Calu3 (cell line): ENCODE measurements around the gene CHST9. TPM values are rescaled to one million over a fixed set of nuclear protein-coding genes. Genes with fewer than 3 reads are reported as not detected.

Source experiments
- BruUV-seq: library from RNA; stranded (reverse); fragments of 400-500 nt; replicated peaks from 2 replicates; lab custom pipeline; 2021; lab: Mats Ljungman, UMichigan
- CTCF ChIA-PET: fragments of 300-600 bp; sonication (Branson Sonifier 250); formaldehyde crosslinking; loops from one replicate; lab custom pipeline; 2022; ENCODE audit warnings: antibody characterized with exemption; lab: Charles Lee
- DNase-seq: peaks from one replicate; pipeline ENCODE4 v3.0.0; 2022
- H3K27ac Mint-ChIP-seq: one replicate; pipeline ENCODE4 v1.8.0; 2022; ENCODE audit warnings: mixed read lengths; ENCODE audit not compliant: unreplicated experiment
- H3K27me3 Mint-ChIP-seq: one replicate; pipeline ENCODE4 v1.8.0; 2022; ENCODE audit warnings: mixed read lengths; ENCODE audit not compliant: unreplicated experiment
- H3K36me3 Mint-ChIP-seq: one replicate; pipeline ENCODE4 v1.8.0; 2022; ENCODE audit warnings: mild to moderate bottlenecking, moderate library complexity, mixed read lengths; ENCODE audit not compliant: insufficient read depth, unreplicated experiment
- H3K4me1 Mint-ChIP-seq: one replicate; pipeline ENCODE4 v1.8.0; 2022; ENCODE audit warnings: mild to moderate bottlenecking, low read depth, mixed read lengths; ENCODE audit not compliant: unreplicated experiment
- H3K4me3 Mint-ChIP-seq: one replicate; pipeline ENCODE4 v1.8.0; 2022; ENCODE audit warnings: mild to moderate bottlenecking, low read depth, moderate library complexity, mixed read lengths; ENCODE audit not compliant: unreplicated experiment
- H3K9me3 Mint-ChIP-seq: one replicate; pipeline ENCODE4 v1.8.0; 2022; ENCODE audit warnings: low read depth, mixed read lengths; ENCODE audit not compliant: unreplicated experiment
- intact Hi-C: fragments of 100-400 bp; cut with micrococcal nuclease; formaldehyde crosslinking; loops from one replicate; pipeline ENCODE4 v1.10.0; 2022; ENCODE audit not compliant: unreplicated experiment
- total RNA-seq: library from RNA; stranded (reverse); gene quantifications from 2 replicates; pipeline ENCODE4 v1.2.3, GENCODE V29; 2022
- TF ChIP-seq, protein P1 (sequence below): fragments of 200-600 bp; IDR thresholded peaks from one replicate; pipeline ENCODE4 v1.8.0; 2022; ENCODE audit warnings: antibody characterized with exemption; ENCODE audit not compliant: unreplicated experiment

CHST9 gene
- total RNA-seq, 1 experiment from 2014 or later: 56.9 TPM

- no TSS peak for BruUV-seq
- Mint-ChIP-seq H3K36me3 (peaks cover 5% of the 10 kb centered on the region), H3K27ac (no peak overlapping the region), H3K9me3 (peaks cover 3% of the 10 kb centered on the region), H3K4me3 (no peak overlapping the region), H3K27me3 (no peaks in the 10 kb centered on the region), H3K4me1 (no peaks in the 10 kb centered on the region)
- DNase-seq: no peak
- intact Hi-C loops: no loop called here
- TF ChIP-seq, protein P1, sequence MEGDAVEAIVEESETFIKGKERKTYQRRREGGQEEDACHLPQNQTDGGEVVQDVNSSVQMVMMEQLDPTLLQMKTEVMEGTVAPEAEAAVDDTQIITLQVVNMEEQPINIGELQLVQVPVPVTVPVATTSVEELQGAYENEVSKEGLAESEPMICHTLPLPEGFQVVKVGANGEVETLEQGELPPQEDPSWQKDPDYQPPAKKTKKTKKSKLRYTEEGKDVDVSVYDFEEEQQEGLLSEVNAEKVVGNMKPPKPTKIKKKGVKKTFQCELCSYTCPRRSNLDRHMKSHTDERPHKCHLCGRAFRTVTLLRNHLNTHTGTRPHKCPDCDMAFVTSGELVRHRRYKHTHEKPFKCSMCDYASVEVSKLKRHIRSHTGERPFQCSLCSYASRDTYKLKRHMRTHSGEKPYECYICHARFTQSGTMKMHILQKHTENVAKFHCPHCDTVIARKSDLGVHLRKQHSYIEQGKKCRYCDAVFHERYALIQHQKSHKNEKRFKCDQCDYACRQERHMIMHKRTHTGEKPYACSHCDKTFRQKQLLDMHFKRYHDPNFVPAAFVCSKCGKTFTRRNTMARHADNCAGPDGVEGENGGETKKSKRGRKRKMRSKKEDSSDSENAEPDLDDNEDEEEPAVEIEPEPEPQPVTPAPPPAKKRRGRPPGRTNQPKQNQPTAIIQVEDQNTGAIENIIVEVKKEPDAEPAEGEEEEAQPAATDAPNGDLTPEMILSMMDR: no peak
- CTCF ChIA-PET: no interaction called here
These were observed 228.2 kb downstream of the CHST9 start for GRCh38 chr18:26956863-26957262.

- no peaks in the 10 kb centered on the region for H3K27me3 Mint-ChIP-seq
- BruUV-seq: no TSS peak
- CTCF ChIA-PET: no interaction called here
- intact Hi-C loops: loop anchor here (10.0 kb wide), 1 partner anchor 324 kb away; no protein-coding TSS in a partner anchor
- H3K27ac Mint-ChIP-seq: no peak overlapping the region
- no peaks in the 10 kb centered on the region for H3K4me1 Mint-ChIP-seq
- no peak overlapping the region for H3K4me3 Mint-ChIP-seq
- TF ChIP-seq, protein P1: no peak
- H3K36me3 Mint-ChIP-seq: peaks cover 10% of the 10 kb centered on the region
- no peak for DNase-seq
- no peaks in the 10 kb centered on the region for H3K9me3 Mint-ChIP-seq
These were observed 236.4 kb downstream of the CHST9 start for GRCh38 chr18:26948703-26949102.

DNA sequence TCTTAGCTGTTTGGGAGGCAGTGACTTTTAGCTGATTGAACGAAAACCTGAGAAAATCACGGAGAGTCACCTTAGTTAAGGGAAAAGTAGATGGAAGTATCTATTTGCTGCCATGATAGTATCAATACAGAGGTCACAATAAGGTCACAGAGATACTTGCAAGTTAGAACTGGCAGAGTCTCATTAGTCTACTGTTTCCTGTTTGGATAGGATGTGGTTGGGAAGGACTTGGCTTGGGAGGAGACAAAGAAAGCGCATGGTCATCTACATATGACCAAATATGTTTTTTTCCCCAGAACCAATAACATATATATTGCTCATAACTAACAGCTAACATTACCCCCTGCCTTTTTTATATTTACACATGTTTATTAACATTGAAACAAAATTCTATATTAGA, 241.2 kb downstream of the CHST9 start:
- H3K4me3 Mint-ChIP-seq: no peak overlapping the region
- intact Hi-C loops: loop anchor here (10.0 kb wide), 1 partner anchor 319 kb away; no protein-coding TSS in a partner anchor
- no peaks in the 10 kb centered on the region for H3K4me1 Mint-ChIP-seq
- peaks cover 5% of the 10 kb centered on the region for H3K36me3 Mint-ChIP-seq
- no peaks in the 10 kb centered on the region for H3K27me3 Mint-ChIP-seq
- no TSS peak for BruUV-seq
- CTCF ChIA-PET: no interaction called here
- no peak overlapping the region for H3K27ac Mint-ChIP-seq
- no peaks in the 10 kb centered on the region for H3K9me3 Mint-ChIP-seq
- TF ChIP-seq, protein P1: no peak
- DNase-seq: no peak

DNA sequence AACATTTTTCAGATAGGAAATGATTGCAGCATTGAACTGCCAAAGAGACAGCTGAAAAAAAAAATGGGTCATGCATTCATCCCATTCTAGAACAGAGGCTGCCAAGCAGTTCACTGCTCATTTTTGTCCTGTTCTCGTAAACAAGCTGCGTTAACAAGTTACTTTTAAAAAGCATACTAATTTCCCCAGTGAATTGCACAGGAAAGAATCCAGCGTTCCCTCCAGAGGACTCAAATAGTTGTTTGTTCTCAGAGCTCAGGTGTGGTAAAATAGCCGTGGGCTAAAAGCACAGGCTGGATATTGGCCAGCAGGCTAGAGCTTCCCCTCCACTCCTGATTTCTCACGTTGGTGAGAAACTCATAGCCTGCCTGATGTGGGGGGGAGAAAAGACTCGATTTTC, 243.5 kb downstream of the CHST9 start:
- Mint-ChIP-seq H3K9me3 (no peaks in the 10 kb centered on the region), H3K27me3 (no peaks in the 10 kb centered on the region), H3K4me1 (no peaks in the 10 kb centered on the region), H3K36me3 (peaks cover 5% of the 10 kb centered on the region), H3K27ac (no peak overlapping the region), H3K4me3 (no peak overlapping the region)
- TF ChIP-seq, protein P1: no peak
- no peak for DNase-seq
- intact Hi-C loops: loop anchor here (10.0 kb wide), 1 partner anchor 317 kb away; no protein-coding TSS in a partner anchor
- CTCF ChIA-PET: no interaction called here
- BruUV-seq: no TSS peak
